ENCODE data around the gene DMD.

DNA sequence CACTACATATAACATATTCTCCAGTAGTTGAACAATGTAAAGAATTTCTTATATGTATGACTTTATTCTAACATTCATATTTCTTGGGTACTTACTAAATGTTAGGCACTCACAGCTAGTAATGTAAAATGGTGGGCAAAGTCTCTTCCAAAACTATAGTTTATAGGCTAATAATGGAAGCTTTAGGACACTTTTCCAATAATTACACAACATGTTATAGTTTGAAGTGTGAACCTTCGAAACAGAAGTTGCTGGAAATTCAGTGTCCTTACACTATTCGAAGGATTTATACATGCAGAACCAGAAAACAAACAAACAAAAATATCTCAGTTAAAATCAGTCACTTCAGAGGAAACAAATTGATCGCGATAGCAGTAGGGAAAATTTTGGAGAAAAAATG, 212.6 kb downstream of the DMD start:
- TF ChIP-seq, protein P1, sequence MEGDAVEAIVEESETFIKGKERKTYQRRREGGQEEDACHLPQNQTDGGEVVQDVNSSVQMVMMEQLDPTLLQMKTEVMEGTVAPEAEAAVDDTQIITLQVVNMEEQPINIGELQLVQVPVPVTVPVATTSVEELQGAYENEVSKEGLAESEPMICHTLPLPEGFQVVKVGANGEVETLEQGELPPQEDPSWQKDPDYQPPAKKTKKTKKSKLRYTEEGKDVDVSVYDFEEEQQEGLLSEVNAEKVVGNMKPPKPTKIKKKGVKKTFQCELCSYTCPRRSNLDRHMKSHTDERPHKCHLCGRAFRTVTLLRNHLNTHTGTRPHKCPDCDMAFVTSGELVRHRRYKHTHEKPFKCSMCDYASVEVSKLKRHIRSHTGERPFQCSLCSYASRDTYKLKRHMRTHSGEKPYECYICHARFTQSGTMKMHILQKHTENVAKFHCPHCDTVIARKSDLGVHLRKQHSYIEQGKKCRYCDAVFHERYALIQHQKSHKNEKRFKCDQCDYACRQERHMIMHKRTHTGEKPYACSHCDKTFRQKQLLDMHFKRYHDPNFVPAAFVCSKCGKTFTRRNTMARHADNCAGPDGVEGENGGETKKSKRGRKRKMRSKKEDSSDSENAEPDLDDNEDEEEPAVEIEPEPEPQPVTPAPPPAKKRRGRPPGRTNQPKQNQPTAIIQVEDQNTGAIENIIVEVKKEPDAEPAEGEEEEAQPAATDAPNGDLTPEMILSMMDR (IDR thresholded peaks at IDR 0.05): no peak
- no peak for TF ChIP-seq EZH2 (IDR thresholded peaks at IDR 0.05; ENCODE audit: borderline replicate concordance, insufficient read depth, low read depth, low read length, poor library complexity, severe bottlenecking)
